ENCODE data around the gene NEK1.
A peak's percentile ranks its signal among the peaks of the same experiment; 100 is the strongest.

The NEK1 gene, protein sequence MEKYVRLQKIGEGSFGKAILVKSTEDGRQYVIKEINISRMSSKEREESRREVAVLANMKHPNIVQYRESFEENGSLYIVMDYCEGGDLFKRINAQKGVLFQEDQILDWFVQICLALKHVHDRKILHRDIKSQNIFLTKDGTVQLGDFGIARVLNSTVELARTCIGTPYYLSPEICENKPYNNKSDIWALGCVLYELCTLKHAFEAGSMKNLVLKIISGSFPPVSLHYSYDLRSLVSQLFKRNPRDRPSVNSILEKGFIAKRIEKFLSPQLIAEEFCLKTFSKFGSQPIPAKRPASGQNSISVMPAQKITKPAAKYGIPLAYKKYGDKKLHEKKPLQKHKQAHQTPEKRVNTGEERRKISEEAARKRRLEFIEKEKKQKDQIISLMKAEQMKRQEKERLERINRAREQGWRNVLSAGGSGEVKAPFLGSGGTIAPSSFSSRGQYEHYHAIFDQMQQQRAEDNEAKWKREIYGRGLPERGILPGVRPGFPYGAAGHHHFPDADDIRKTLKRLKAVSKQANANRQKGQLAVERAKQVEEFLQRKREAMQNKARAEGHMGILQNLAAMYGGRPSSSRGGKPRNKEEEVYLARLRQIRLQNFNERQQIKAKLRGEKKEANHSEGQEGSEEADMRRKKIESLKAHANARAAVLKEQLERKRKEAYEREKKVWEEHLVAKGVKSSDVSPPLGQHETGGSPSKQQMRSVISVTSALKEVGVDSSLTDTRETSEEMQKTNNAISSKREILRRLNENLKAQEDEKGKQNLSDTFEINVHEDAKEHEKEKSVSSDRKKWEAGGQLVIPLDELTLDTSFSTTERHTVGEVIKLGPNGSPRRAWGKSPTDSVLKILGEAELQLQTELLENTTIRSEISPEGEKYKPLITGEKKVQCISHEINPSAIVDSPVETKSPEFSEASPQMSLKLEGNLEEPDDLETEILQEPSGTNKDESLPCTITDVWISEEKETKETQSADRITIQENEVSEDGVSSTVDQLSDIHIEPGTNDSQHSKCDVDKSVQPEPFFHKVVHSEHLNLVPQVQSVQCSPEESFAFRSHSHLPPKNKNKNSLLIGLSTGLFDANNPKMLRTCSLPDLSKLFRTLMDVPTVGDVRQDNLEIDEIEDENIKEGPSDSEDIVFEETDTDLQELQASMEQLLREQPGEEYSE (N-terminal part only)

DNA sequence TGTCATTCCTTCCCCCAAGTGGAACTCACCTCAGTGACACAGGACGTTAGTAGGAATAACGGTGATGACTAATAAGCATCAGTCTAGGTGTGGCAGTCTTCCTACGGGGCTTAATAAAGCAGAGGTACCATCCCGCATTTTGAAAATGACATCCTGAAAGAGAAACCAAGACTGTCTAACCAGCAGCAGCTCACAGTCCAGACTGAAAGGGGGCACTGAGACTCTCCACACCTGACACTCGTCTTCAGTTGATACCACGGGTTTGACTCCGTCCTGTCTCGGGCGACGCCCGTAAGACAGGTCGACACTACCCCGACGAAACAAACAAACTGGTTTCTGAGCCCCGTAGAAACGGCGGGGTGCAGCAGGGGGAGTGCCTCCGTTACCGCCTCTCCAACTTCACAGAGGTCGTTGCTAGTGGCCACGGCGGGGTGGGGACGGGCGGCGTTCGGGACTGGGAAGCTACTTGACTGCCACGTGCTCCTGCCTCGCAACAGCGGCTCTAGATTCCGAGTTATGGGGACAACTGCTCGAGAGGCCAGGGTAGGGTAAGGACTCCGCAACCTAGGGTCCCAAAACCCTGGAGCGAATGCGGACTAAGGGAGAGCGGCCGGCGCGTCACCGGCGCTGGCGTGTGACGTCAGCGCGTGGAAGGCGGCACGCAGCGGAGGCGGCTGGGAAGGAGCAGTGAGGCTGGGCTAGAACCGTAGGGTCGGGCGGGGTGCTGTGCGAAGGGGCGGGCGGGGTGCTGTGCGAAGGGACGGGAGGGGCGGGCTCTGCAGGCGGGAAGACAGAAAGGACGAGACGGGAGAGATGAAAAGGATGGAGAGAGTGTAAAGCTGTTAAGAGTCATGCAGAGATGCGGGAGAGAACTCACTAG lies at the start of gene NEK1:
Gene NEK1 (minus strand): TSS at position 593 of the 880 bp plus-strand sequence. CDS start 9,953 bp downstream, outside the sequence.
- no peak for DNase-seq (ENCODE audit: low read depth)

DNA sequence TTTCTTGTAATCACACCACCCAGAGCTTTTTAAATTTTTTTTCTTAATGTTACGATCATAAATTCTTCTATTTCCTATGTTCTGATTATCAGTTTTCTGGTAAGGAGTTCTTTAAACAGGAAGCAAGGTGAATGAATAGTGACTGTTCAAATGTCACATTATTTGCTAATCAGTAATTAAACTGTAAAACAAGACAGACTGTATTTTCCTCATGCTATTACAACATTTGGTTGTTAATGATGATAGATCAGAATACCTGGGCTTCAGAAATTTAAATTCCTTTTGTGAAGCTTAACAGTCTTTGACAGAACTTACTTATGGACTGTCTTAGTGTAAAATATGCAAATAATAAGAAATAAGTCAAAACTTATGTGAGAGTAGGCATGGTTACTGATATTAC lies 49.4 kb upstream of the NEK1 start:
- no peak for DNase-seq (ENCODE audit: low read depth)

DNA sequence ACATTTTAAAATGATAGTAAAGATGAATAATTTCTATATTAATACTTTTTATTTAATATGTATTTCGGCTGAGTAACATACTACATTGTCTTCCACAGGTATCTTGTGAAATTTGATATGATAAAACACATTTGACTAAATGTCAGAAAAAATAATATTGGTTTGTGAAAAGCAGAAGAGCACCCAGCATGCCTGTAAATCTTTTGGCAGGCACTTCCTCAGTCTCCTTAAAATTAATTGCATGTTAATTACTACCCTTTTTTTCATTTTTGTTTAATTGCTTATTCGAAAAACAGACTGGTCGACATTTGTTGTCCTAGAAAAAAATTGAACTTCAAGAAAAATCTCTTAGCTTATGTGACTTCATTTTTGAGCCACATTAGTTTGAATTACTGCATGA lies 48.5 kb upstream of the NEK1 start:
- DNase-seq (ENCODE audit: low read depth) = no peak

DNA sequence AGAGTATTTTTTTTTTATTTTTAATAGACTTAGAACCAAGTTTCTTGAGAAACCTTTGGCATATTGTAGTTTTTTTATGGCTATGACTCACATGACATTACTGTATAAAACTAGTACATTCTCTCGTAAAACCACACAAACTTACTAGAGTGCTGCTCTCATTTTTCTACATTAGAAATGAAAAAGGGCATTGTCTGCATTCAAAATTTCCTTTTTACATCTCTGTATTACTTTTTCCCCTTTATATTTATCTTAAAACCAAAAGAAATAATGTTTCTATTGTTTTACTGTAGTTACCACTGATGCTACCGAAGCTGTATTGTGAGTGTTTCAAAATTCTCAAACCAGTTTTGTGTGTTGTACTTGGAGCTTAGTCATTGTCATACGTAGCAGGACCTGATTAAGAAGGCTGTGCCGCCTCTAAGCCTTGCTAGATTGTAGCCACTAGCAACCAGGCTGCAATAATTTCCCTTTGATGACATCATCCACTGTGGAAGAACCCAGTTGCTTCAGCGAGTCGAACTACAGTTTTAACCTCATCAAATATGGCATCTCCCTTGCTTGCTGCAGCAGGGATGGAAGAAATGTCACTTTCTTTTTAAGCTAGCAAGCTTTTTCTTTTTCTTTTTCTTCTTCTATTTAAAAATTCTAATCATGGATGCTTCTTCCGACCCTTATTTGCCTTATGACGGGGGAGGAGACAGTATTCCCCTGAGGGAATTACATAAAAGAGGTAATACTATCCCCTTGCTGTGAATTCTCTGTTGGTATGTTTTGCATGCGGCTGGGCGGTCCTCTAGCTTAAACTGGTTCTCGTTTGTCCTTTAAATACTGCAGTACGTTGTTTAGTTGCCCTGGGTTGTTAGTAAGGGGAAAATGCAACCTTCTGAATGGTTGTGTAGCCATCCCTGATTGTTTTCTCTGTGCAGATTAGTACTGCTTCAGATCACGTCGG lies 47.6 kb upstream of the NEK1 start:
- peak; percentile 90 for DNase-seq (ENCODE audit: low read depth)

DNA sequence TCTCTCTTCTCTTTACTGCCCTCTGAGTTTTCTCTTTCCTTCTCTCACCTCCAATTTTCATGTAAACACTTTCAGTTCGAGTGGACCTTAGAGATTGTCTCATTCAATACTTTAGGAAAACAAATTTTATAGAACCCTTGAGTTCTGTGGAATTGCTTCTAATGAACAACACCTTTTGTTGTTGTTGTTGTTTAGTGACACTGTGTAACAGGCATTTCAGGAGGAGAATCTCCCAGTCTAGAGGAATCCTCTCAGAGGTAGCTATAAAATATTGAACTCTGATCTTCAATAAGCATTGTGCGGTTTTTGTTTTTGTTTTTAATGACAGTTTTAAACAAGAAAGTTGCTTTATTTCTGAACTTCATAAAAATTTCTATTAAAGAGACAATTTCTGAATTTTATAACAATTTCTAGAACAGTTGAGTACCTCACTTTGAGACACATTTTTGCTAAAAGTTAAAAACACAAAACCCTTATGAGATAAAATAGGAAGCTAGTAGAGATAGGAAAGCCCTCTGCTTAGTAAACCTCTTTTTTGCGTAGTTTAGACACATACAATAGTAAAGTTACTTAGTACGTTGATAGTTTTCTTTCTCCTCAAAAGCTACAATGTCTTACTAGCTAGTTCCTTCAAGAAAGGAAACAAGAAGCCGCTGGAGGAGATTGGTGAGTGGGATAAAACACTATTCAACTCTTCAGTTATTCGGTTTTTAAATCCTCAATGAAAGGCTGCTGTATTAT lies 46.8 kb upstream of the NEK1 start:
- DNase-seq (ENCODE audit: low read depth) = no peak

DNA sequence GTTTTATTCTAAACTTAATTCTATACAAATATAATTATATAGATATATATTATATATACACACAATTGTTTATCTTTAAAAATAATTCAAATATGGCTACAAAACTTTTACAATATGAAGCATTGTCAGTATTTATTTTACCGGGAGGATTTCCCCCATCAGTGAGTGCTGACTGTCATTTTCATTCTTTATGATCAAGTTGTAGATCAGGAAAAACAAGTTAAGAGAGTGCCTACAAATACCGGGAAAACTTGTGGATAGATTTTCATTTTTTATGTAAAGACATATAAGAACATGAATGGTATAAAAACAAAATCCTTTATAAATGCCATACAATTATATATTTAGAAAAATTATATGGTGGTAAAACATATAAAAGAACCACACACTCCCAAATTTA lies 45.8 kb upstream of the NEK1 start:
- no peak for DNase-seq (ENCODE audit: low read depth)

DNA sequence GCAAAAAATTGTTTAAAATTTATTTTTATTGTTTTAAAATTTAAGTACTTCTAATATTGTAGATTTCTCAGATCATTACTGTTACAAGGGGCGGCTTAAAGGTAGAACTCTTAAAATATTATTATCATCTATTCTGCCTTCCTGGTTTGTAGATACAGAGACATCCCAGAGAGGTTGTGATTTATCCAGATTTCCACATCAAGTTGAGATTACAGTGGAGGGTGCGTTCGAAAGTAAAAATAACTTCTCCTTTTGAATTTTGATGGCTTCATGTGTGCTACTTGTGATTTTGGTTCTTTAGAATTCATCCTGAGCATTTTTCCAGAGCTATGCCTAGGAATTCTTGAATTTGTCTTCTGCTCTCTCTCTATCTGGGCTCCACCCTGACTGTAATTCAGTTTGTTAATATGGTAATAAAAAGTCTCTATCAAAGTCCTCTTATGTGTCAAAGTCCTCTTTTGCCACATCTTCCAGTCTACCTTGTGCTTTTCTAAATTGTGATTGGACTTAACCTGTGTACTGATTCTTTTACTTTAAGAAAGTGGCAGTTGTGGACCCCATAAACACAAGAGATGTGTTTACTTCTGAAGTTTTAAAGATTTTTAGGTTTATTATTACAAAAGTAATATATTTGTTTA lies 45.2 kb upstream of the NEK1 start:
- no peak for DNase-seq (ENCODE audit: low read depth)

DNA sequence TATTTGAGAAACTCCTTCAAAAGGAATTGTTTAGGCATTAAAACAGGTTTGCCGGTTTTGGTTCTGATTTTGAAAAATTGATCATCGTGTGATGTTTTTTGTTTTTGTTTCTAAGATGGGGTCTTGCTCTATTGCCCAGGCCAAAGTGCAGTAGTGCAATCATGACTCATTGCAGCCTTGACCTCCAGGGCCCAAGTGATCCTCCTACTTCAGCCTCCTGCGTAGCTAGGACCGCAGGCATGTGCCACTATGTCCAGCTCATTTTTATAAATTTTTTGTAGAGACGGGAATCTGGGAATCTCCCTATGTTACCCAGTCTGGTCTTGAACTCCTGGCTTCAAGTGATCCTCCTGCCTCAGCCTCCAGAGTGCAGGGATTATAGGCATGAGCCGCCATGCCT lies 43.0 kb upstream of the NEK1 start:
- no peak for DNase-seq (ENCODE audit: low read depth)

DNA sequence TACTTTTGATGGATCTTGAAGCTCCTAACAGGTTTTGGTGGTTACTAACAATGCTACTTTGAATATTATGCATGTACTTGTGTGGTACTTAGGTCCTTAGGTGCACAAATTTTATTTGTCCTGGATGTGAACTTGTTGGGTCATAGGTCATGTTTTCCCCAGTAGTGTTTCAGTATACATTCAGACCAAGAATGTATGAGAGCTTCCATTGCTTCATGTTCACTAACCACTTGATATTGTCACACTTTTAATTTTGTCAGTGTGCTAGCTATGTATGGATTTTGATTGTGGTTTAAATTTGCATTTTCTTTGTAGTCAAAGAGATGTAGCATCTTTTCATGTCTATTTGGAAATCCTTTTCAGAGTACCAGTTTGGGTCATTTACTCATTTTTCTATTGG lies 40.2 kb upstream of the NEK1 start:
- DNase-seq (ENCODE audit: low read depth) = no peak

DNA sequence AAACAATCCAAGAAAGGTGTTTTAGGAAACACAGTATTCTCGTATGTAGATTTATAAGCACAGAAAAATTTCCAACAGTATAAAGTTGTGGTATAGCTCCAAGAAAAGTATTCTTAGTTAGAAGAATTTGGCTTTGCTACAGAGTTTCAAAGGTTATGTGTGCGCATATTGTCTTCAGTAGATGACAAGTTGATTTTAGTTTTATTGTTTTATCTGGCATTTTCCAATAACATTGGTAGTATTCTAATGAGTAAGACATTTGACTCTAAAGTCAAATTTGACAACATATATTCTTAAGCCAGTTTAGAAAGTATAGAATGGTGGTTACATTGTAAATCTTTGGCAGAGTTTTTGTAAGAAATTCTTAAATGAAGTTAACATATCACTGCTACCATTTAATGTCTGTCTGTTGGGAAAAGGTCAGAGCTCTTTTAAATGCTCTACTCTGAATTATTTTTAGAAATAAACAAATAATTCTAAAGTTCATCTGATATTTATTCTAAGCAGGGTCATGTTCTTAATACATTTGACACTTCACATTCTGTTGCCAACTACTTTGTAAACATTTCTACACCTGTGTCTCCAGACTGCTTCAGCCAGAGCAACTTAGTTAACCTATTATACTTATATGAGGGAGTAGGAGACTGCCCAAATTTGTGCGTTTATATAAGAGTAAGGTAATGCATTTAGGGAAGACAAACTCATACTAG lies 38.0 kb upstream of the NEK1 start:
- no peak for DNase-seq (ENCODE audit: low read depth)

DNA sequence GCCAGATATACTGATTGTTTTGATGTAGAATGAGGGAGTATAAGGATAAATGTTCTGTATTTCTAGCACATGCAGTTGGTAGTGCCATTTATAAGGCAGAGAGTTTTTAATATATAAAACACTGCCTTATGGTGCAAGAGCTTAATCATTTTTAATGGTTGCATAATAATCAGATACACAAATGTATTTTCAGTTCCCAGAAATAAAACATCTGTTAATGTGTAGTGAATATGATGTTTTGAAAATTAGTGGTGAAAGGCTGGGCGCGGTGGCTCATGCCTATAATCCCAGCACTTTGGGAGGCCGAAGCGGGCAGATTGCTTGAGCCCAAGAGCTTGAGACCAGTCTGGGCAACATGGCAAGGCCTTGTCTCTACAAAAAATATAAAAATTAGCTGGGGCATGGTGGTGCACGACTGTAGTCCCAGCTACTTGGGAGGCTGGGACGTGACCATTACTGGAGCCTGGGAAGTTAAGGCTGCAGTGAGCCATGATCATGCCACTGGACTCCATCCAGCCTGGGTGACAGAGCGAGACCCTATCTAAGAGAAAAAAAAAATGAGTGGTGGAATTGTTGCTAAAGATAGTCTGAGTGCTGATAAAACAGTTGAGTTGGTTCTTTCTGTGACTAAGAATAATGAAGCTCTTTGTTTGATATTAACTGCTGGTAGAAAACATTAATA lies 37.3 kb upstream of the NEK1 start:
- no peak for DNase-seq (ENCODE audit: low read depth)

DNA sequence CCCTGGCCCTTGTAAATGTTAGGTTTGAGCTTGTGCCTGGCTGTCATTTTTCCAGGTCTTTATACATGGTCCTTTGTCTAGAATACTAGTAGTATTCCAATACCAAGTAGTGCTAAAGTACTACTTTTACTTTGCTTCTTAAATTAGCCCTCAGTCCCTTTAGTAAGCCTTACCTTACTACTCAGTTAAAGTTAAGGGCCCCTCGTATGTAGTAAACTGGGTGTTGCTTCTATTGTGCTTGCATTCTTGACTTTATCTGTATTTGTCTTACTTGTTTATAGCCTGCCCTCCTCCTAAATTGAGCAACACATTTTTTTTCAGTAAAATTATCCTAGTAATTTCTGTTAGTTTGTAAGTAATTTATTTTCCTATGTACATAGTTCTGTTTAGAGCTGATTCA lies 33.2 kb upstream of the NEK1 start:
- no peak for DNase-seq (ENCODE audit: low read depth)

DNA sequence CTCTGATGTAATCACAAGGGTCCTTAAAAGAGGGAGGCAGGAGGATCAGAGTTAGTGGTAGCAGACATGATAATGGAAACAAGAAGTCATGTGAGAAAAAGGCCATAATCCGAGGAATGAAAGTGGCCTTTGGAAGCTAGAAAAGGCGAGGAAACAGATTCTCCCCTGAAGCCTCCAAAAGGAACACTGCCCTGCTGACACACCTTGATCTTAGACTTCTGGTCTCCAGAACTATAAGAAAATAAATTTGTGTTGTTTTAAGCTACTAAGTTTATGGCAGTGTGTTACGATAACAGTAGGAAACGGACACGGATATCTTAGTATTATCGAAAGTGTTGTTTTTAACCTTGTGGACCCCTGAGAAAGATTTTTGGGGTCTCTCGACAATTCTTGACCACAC lies 32.4 kb upstream of the NEK1 start:
- DNase-seq (ENCODE audit: low read depth) = no peak

DNA sequence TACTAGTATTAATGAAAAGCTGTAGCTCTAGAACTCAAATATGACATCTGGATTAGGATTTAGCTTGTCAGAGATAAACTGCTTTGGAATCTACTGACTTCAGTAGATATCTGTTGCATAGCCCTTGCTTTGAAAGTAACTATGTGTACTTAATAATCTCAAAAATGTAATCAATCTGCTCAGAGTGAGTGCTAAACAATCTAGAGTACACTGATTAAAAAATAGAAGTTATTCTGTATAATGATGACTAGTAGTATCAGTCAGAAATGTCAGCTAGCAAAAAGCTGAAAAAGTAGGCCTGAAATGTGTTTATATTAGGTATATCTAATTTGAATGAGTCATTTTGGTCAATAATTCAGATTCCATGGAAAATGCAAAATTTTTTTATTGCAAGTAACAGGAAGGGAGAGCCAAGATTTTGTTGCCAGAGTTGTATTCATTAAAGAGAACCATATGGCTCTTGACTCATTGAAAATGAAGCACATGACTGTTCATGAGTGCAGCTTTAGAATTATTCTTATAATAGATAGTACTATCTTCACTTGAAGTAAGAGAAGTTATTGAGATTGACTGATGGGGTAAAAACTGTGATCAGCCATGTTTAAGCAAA lies 28.0 kb upstream of the NEK1 start:
- peak; percentile 69 for DNase-seq (ENCODE audit: low read depth)

DNA sequence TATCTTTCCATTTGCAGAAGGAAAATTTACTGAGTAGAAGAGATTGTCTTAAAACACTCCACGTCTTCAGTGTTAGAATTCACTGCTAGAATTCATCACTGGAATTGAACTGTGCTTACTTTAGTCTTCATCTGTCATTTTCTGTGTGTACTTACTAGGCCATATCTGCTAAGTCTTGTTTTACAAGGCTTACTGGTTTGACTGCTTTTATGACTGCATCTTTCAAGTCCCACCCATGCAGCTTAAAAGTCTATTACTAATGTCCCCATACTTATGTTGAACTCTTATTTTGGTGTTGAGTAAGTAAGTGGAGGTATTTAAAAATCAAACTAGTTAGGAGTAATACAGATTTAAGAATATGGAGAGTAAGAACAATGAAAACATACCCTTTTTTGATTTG lies 22.6 kb upstream of the NEK1 start:
- no peak for DNase-seq (ENCODE audit: low read depth)

DNA sequence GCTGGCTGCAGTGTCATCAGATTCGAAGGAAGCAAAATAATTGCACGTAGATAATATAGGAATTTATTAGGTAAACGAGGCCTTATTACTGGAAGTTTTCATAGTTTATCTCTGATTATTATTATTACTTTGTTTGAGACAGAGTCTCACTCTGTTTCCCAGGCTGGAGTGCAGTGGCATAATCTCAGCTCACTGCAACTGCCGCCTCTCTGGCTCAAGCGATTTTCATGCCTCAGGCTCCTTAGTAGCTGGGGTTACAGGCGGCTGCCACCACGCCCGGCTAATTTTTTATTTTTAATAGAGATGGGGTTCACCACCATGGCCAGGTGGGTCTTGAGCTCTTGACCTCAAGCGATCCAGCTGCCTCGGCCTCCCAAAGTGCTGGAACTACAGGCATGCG lies 20.5 kb upstream of the NEK1 start:
- DNase-seq (ENCODE audit: low read depth) = no peak

DNA sequence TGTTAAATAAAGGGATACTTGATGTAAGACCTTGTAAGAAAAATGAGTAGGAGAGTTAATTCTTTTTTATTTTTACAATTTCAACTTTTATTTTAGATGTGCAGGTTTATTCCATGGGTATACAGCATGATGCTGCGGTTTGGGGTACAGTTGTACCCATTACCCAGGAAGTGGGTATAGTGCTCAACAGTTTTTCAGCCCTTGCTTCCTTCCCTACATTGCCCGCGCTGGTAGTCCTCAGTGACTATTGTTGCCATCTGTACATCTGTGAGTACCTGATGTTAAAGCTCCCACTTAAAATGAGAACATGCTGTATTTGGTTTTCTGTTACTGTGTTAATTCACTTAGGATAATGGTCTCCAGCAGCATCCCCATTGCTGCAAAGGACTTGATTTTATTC lies 17.7 kb upstream of the NEK1 start:
- DNase-seq (ENCODE audit: low read depth) = no peak

DNA sequence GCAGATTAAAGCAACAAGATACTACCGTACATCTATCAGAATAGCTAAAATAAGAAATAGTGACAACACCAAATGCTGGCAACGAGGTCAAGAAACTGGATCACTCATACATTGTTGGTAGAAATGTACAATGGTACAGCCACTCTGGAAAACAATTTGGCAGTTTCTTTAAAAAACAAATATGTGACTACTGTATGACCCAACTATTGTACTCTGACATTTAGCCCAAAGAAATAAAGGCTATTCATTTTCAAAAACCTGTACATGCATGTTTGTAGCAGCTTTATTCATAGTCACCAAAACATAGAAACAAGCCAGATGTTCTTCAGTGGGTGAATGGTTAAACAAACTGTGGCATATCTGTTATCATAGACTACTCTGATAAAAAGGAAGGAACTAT lies 16.2 kb upstream of the NEK1 start:
- no peak for DNase-seq (ENCODE audit: low read depth)
